SK-N-SH treated with all-trans-retinoic acid at 6 μM for 48 hours (cell line): ENCODE results near the gene RIMOC1.

ENCODE experiments used
- ATAC-seq: fragments of 200-7000 bp; cut with Tn5 transposase; 3 replicates; pipeline ENCODE4 v1.9.1; 2020; ENCODE audit warnings: mild to moderate bottlenecking, moderate library complexity
- BACH2 ChIP-seq: fragments of 250-450 bp; sonication (Bioruptor Pico); IDR thresholded peaks from 2 replicates; pipeline ENCODE4 v1.9.0; 2021; ENCODE audit warnings: mild to moderate bottlenecking, borderline replicate concordance
- CREB5 ChIP-seq: fragments of 250-450 bp; sonication (Bioruptor Pico); IDR thresholded peaks from 2 replicates; pipeline ENCODE4 v1.5.1; 2020; ENCODE audit warnings: low read depth, mild to moderate bottlenecking, moderate library complexity
- CSDC2 ChIP-seq: fragments of 250-450 bp; sonication (Bioruptor Pico); IDR thresholded peaks from 2 replicates; pipeline ENCODE4 v1.5.0; 2020; ENCODE audit warnings: mild to moderate bottlenecking, moderate library complexity
- CSRNP3 ChIP-seq: fragments of 250-450 bp; sonication (Bioruptor Pico); IDR thresholded peaks from 2 replicates; pipeline ENCODE4 v1.5.1; 2021; ENCODE audit warnings: mild to moderate bottlenecking, moderate library complexity
- ESRRG ChIP-seq: fragments of 250-450 bp; sonication (Bioruptor Pico); IDR thresholded peaks from 2 replicates; pipeline ENCODE4 v1.6.1; 2021; ENCODE audit warnings: mild to moderate bottlenecking
- GLIS3 ChIP-seq: fragments of 250-450 bp; sonication (Bioruptor Pico); IDR thresholded peaks from 2 replicates; pipeline ENCODE4 v1.5.0; 2020; ENCODE audit warnings: mild to moderate bottlenecking, moderate library complexity
- ISL1 ChIP-seq: fragments of 250-450 bp; sonication (Bioruptor Pico); IDR thresholded peaks from 2 replicates; pipeline ENCODE4 v2.1.2; 2022; ENCODE audit warnings: mild to moderate bottlenecking, moderate library complexity
- OSR1 ChIP-seq: fragments of 250-450 bp; sonication (Bioruptor Pico); IDR thresholded peaks from 2 replicates; pipeline ENCODE4 v1.8.0; 2022; ENCODE audit warnings: moderate library complexity, mild to moderate bottlenecking, inconsistent platforms
- PPARA ChIP-seq: fragments of 250-450 bp; sonication (Bioruptor Pico); IDR thresholded peaks from 2 replicates; pipeline ENCODE4 v1.5.0; 2020; ENCODE audit warnings: mild to moderate bottlenecking, borderline replicate concordance
- RARB ChIP-seq: fragments of 250-450 bp; sonication (Bioruptor Pico); IDR thresholded peaks from 2 replicates; pipeline ENCODE4 v1.8.0; 2021; ENCODE audit warnings: mild to moderate bottlenecking, moderate library complexity
- SNAI2 ChIP-seq: fragments of 250-450 bp; sonication (Bioruptor Pico); IDR thresholded peaks from 2 replicates; pipeline ENCODE4 v1.5.0; 2020; ENCODE audit warnings: mild to moderate bottlenecking, moderate library complexity
- TCF4 ChIP-seq: fragments of 250-450 bp; sonication (Bioruptor Pico); IDR thresholded peaks from 2 replicates; pipeline ENCODE4 v1.8.0; 2021; ENCODE audit warnings: mild to moderate bottlenecking, moderate library complexity, borderline replicate concordance
- TOX ChIP-seq: fragments of 250-450 bp; sonication (Bioruptor Pico); IDR thresholded peaks from 2 replicates; pipeline ENCODE4 v1.8.0; 2021; ENCODE audit warnings: mild to moderate bottlenecking, moderate library complexity, borderline replicate concordance
- TSHZ2 ChIP-seq: fragments of 250-450 bp; sonication (Bioruptor Pico); IDR thresholded peaks from 2 replicates; pipeline ENCODE4 v1.5.0; 2020; ENCODE audit warnings: mild to moderate bottlenecking, moderate library complexity
- ZFP3 ChIP-seq: fragments of 250-450 bp; sonication (Bioruptor Pico); IDR thresholded peaks from 2 replicates; pipeline ENCODE4 v1.5.0; 2020; ENCODE audit warnings: mild to moderate bottlenecking, moderate library complexity
- ZFP30 ChIP-seq: fragments of 450-650 bp; formaldehyde crosslinking; IDR thresholded peaks from 2 replicates; pipeline ENCODE4 v1.5.0; 2022; ENCODE audit warnings: mild to moderate bottlenecking, moderate library complexity
- ZNF565 ChIP-seq: fragments of 450-650 bp; formaldehyde crosslinking; conservative IDR thresholded peaks from 2 replicates; pipeline ENCODE4 v1.5.0; 2020; ENCODE audit warnings: low read depth, mild to moderate bottlenecking, moderate library complexity
- ZNF70 ChIP-seq: fragments of 450-650 bp; formaldehyde crosslinking; IDR thresholded peaks from 2 replicates; pipeline ENCODE4 v1.5.0; 2020; ENCODE audit warnings: mild to moderate bottlenecking, moderate library complexity
- ZNF8 ChIP-seq: fragments of 450-650 bp; formaldehyde crosslinking; IDR thresholded peaks from 2 replicates; pipeline ENCODE4 v1.5.0; 2020; ENCODE audit warnings: mild to moderate bottlenecking, moderate library complexity

RIMOC1 gene

GRCh38 chr5:41903892-41904799, at the start of gene RIMOC1:
RIMOC1 (plus strand) TSS chr5:41904344; CDS start chr5:41904368, 24 bp downstream.
- ATAC-seq, result peak; percentile 99
- TF ChIP-seq TSHZ2 (CRISPR knock-in tag) (no peak), PPARA (CRISPR knock-in tag) (no peak), CSDC2 (CRISPR knock-in tag) (no peak), ISL1 (no peak), CSRNP3 (CRISPR knock-in tag) (no peak), ZFP30 (CRISPR knock-in tag) (peak; percentile 40; the same call in 1 of the 2 replicates), RARB (CRISPR knock-in tag) (0 out of 2 replicates have a peak, but pooled peaks have one; percentile 47), BACH2 (CRISPR knock-in tag) (0 out of 2 replicates have a peak, but pooled peaks have one; percentile 63), ZFP3 (CRISPR knock-in tag) (no peak), OSR1 (CRISPR knock-in tag) (no peak), TOX (CRISPR knock-in tag) (no peak), SNAI2 (CRISPR knock-in tag) (peak; percentile 71; the same call in 1 of the 2 replicates)

GRCh38 chr5:41856644-41857491, 47.3 kb upstream of the RIMOC1 start:
- ATAC-seq, result peak; percentile 98
- no peak for TF ChIP-seq TCF4 (CRISPR knock-in tag)
- TF ChIP-seq ISL1, result no peak
- TF ChIP-seq CSDC2 (CRISPR knock-in tag), result no peak
- TF ChIP-seq ESRRG (CRISPR knock-in tag), result no peak
- TF ChIP-seq PPARA (CRISPR knock-in tag), result no peak
- TF ChIP-seq SNAI2 (CRISPR knock-in tag), result no peak
- no peak for TF ChIP-seq RARB (CRISPR knock-in tag)

GRCh38 chr5:41857989-41858388, 46.2 kb upstream of the RIMOC1 start:
- TF ChIP-seq ISL1 (0 out of 2 replicates have a peak, but pooled peaks have one; percentile 1), GLIS3 (no peak)

GRCh38 chr5:41858890-41859289, 45.3 kb upstream of the RIMOC1 start:
- ATAC-seq, result no peak
- TF ChIP-seq TSHZ2 (CRISPR knock-in tag) (no peak), ISL1 (no peak), CSRNP3 (CRISPR knock-in tag) (no peak), TOX (CRISPR knock-in tag) (no peak), ZNF70 (CRISPR knock-in tag) (no peak), SNAI2 (CRISPR knock-in tag) (no peak), ZNF8 (CRISPR knock-in tag) (no peak), CREB5 (no peak), ZNF565 (no peak)

More at GRCh38 chr5:41857989-41858388, 46.2 kb upstream of the RIMOC1 start:
- ATAC-seq, result no peak
